Stimulated activated CD4-positive, alpha-beta T cell treated with anti-CD3 and anti-CD28 coated beads, Interleukin-1b, Interleukin-23, amount 100 ng/mL, for 1 hour (primary cell): ENCODE data around the gene WHAMM.
"Not testable (repeated sequence)": the region's sequence is repeated elsewhere in the genome, so short reads cannot be mapped to it uniquely, and the experiment has no call there.

Experiments used
- DNase-seq, 2 donors: peaks; one replicate each; pipeline ENCODE4 v3.0.0-alpha.2; 2020; ENCODE audit warnings: low read depth in 2 of 2

Gene WHAMM

DNA sequence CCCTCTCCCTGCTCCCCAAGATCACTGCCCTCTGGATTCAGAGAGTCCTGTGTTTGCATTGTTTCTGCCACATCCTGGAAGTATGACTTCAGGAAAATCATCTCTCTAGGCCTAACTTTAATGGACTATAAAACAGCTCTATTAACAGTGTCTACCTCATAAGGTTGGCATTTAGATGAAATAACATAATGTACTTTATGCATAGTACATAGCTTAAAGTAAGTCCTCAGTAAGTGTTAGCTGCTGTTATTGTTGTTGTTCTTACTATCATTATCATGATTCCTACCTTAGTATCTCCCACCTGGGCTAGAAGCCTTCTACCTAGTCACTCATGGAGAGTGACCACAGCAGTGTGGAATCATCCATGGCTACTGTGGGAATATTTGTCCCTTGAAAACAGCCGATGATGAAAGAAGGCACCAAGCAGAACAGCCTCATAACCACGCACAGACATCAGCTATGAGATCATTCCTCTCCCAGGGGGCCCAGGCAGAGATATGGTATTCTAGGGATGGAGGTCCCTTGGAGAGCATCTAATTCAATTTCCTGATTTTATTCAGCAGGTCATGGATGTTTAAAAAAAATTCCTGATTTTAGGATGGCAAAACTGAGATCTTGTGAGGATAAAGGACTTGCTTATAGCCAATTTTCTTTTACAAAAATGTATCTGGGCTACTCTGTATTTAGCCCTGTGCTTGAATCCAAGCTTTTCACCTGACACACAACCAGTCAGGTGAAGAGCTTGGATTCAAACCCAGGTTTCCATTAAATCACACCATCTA lies 5.4 kb upstream of the WHAMM start:
- DNase-seq, result no peak

DNA sequence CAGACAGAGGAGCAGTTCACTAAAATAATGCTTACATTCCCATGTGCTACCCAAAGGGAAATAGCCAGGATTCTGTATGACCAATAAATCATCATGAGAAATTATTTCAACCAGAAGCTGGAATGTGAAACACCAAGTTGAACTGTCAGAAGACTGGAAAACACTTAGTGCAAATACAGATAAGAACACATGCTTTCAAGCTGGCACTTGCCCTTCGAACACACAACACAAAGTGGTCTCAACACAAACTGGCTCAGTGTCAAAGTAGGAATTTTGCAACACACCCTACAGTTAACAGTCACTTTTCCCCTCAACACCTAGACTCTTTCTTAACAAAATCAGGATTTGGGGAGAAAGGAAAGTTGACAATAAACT lies 4.9 kb upstream of the WHAMM start:
- no peak for DNase-seq

DNA sequence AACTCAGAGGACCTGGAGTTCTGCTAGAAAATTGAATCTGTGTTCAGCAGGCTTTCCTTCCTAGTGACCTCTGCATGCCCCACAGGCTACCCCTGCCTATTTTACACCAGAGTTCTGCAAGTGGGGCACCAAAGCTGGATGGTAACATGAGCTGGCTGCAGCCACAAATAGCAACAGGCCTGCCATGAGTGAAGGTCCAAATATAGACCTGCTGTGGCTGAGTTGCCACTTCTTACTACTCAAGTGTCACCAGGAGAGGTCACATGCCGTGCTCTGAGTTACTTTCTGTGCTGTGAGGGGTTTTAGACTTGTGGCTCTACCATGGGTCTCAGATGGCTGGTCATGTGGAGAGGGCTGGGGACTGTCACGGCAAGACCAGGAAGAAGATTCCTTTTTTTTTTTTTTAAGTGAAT lies 3.4 kb upstream of the WHAMM start, which contains the start of gene FSD2:
Gene FSD2 (minus strand): TSS at position 76 of the 413 bp plus-strand sequence. CDS start 18,679 bp downstream, outside the sequence.
- no peak for DNase-seq

DNA sequence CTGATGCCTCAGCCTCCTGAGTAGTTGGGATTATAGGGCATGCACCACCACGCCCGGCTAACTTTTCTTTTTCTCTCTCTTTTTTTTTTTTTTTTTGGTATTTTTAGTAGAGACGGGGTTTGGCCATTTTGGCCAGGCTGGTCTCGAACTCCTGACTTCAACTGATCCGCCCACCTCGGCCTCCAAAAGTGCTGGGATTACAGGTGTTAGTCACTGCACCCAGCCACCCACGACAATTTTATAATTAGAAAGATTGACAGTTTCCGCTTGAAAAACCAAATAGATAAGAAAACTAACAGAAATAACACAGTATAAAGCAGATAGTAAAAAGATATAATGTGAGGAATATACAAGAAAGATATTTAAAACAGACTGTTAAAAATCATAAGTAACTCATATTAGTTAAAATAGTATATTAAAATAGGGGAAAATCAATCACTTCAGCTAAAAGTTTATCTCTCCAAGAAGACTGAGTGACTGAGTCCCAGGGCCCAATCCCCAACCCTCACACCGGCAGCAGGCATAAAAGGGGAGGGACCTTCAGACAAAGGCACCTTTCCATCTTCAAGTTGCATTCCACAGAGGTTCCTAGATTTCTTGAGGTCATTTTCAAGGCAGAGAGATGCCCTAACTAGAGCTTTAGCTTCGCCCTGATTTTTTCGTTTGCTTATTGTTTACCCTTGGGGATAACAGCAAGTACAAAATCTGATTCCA lies 1.4 kb upstream of the WHAMM start:
- DNase-seq, result no peak

DNA sequence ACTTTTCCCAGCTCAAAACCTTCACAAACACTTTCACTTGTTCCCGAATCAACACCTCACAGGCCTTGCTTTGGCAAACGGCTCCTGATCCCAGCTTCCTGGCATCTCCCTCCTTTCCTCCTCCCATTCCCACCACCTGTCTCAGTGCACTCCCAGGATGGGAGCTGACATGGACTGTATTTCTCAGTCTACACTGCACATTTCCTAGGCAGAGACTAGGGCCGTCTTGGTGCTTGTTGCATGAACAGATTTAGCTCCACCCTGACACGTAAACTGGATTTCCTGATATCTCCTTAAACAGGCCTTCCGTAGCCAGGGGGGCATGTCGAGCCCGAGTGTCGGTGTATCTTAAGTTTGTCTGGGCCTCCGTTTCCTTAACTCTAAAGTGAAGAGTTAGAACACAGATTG lies 790 bp upstream of the WHAMM start:
- no peak for DNase-seq

DNA sequence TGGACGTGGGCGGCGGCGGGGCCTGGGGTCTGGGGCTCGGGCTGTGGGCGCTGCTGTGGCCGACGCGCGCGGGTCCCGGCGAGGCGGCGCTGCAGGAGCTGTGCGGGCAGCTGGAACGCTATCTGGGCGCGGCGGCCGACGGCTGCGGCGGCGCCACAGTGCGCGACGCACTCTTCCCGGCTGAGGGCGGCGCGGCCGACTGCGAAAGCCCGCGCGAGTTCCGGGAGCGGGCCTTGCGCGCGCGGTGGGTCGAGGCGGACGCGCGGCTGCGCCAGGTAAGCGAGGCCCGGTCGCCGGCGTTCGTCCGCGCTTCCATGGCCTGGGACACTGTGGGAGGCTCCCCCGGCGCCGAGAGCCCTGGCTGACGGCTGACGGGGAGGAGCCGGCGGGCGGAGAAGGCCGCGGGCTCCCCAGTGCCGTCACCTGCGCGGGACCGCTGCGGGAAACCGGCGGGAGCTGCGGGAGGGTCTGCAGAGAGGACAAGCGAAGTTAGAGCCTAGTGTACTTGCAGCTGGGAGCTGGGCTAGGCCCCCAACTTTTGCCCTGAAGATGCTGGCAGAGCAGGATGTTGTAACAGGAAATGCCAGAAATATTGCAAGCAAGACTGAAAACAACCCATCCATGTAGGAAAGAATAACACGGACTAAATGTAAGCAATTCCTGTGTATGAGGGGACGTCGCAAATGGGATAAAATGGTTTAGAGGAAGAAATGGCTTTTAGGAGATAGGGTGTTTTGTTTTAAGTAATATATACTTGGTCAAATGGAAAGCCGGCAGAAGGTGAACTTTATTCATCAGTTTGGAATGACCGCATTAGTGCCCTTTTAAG lies 847 bp downstream of the WHAMM start:
- DNase-seq, result no peak

DNA sequence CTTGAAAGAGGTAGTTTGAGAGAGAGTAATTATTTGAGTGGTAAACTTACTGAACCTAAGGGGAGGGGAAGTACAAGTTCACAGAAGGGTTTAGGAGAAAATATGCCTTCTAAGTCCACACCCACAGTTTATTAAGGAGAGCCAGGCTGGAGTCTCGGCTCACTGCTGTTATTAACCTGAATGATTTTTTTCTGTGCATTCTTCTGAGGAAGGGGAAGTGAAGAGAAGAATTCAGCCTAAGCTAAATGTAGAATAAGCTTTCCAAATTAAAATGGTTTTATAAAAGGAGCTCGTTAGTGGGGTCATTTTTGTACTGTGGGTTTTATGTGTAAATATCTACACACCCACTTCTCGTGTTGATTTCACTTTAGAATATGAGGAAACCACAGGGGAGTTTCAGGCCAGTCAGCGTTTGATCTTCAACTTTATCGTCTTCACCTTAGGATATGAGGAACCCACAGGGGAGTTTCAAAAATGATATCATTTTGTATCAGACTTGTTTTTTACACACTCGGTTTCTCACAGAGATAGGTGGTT lies 1.5 kb downstream of the WHAMM start:
- no peak for DNase-seq

DNA sequence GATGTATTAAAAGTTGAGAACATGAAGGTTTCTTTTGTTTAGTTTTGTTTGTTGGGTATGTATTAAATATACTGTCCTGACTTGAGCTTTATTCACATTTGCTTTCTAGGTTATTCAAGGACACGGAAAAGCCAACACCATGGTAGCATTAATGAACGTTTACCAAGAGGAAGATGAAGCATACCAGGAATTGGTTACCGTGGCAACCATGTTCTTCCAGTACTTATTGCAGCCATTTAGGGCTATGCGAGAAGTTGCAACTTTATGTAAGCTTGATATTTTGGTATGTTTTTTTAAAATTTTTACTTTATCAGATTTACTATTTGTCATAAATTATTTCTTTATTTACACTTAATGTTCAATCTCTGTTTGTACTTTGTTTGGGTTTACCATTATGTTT lies 3.6 kb downstream of the WHAMM start:
- no peak for DNase-seq

DNA sequence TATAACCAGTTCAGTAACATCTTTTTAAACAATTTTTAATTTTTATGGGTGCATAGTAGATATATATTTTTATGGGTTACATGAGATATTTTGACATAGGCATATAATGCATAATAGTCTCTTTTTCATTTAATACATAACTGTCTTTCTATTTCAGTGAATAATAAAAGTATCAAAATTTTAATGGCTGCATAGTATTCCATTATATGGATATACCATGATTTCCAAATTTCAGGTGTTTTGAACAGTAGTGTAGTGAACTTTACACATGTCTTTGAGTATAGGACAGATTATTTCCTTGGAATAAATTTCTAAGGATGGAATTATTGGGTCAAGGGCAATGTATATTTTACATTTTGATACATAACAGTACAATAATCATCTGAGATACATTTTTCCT lies 10.7 kb downstream of the WHAMM start:
- no peak for DNase-seq

DNA sequence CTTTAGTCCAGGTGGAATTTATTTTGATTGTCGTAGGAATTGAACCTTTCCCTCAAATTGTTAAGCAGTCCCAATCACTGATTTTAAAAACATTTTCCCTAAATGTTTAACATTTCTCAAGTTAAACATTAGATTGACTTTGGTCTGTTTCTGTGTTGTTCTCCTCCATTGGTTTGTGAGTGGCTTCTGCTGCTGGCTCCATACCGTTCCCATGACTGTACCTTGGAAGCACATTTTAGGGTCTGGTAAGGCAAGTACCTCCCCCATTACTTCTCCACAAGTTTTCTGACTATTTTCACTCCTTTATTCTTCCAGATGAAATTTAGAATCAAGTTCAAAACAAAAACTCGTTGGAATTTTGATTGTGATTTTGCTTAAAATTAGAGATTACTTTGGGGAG lies 12.0 kb downstream of the WHAMM start:
- not testable (repeated sequence) for DNase-seq

DNA sequence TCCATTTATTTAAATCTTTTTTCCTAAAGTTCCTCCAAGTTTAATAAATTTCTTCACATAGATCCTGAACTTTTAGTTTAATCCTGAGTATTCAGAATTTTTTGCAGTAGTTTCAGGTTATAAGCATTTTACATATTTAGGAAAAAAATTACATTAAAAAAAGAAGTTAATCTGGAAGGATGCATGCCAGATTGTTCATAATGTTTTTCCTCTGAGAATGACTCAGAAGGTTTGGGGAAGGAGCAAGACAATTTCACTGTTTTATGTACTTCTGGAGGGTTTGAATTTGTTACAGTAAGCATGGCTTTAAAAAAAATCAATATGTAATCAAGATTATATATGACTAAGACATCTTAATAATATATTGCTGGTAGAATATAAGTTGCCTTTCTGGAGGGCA lies 12.4 kb downstream of the WHAMM start:
- not testable (repeated sequence) for DNase-seq

DNA sequence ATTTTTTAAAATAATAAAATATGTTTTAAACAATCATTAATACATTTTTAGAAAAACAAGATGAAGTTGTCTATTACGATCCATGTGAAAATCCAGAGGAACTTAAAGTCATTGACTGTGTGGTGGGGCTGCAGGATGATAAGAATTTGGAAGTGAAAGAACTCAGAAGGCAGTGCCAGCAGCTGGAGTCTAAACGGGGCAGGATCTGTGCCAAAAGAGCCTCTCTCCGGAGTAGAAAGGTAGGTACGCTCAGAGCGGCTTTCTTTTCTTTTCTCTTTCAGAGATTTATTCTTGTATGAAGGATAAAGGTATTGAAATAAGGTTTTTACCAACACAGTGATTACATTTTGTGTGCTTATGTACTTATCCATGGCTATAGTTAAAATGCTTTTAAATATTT lies 13.6 kb downstream of the WHAMM start:
- DNase-seq, result no peak

DNA sequence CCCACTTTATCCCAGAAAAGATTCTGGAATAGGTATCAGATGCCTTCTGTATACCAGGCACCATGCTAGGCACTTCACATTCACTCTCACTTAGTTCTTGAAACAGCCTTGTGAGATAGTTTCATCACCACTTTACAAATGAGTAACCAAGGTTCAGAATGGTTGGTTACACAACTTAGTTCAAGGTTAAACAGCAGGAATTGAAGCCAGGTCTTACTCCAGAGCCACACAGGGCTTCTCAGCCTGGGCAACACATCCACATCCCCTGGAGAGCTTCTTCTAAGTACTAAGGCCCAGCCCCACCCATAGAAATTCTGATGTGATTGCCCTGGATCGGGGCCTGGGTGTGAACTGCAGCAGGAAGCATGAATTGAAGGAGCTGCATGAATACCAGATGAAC lies 18.6 kb downstream of the WHAMM start:
- no peak for DNase-seq

DNA sequence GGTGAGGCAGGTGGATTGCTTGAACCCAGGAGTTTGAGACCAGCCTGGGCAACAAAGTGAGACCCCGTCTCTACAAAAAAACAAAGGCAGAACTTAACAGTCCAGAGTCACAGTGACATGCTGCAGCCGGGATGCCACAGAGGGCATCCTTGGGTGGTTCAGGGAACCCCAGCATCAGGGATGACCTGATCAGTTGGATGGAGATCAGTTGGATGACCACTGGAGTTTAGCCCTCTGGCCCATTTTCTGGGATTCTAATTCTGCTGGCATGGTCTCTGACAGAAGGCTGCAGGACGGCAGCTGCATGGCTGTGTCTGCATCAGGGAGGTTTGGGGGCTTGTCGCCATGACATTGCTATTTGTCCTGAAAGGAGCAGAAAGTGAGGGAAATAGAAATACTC lies 19.8 kb downstream of the WHAMM start:
- DNase-seq, result no peak

DNA sequence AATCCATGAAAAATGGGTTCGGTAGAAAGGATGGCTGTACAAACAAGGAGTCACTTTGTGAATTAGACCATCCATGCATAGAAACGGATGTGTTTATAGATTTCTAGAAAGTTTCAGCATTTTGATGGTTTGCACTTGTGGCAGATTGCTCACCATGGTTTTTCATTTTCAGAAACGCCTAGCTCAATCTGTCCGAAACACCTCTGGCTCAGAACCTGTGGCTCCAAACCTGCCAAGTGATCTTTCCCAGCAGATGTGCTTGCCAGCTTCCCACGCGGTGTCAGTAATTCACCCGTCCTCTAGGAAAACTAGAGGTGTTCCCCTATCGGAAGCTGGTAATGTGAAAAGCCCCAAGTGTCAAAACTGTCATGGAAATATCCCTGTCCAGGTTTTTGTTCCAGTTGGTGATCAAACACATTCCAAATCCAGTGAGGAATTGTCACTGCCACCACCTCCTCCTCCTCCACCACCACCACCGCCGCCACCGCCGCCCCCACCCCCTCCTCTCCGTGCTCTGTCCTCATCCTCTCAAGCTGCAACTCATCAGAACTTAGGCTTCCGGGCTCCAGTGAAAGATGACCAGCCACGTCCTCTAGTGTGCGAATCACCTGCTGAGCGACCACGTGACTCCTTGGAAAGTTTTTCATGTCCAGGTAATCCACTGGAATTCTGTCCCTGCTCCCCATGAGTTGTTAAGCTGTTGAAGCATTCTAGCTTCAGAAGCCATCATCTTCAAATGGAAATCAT lies 21.2 kb downstream of the WHAMM start:
- DNase-seq, result no peak

DNA sequence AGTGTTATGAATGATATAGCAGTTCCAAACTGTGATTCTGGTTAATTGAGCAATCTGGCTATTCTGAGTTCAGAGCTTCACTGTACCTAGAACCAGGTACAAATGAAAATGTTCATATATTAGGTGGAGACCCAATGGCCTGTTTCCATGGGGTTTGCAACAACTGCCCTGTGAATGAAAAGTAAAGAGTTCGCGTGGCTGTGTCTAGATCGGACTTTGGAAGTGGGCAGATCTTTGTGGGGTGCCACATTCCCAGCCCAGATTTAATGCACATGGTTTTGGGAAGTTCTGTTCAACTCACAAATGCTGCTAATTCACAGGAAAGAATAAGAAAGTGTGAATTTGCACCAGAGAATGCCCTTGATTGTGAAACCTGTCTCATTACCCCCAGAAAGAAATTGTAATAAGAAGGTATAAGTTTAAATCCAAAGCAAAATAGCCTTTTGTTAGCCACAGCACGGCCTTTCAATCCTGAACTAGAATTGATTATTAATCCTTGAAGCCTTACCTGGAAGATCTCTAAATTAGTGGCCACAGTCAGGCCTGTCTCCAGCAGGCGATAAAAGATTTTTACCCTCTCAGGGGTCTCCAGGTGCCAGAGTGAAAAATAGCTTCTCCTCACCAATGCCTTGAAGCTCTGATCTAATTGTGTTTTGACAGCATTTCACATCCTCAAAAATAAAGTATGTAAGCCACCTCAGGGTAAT lies 22.6 kb downstream of the WHAMM start:
- DNase-seq, result no peak

DNA sequence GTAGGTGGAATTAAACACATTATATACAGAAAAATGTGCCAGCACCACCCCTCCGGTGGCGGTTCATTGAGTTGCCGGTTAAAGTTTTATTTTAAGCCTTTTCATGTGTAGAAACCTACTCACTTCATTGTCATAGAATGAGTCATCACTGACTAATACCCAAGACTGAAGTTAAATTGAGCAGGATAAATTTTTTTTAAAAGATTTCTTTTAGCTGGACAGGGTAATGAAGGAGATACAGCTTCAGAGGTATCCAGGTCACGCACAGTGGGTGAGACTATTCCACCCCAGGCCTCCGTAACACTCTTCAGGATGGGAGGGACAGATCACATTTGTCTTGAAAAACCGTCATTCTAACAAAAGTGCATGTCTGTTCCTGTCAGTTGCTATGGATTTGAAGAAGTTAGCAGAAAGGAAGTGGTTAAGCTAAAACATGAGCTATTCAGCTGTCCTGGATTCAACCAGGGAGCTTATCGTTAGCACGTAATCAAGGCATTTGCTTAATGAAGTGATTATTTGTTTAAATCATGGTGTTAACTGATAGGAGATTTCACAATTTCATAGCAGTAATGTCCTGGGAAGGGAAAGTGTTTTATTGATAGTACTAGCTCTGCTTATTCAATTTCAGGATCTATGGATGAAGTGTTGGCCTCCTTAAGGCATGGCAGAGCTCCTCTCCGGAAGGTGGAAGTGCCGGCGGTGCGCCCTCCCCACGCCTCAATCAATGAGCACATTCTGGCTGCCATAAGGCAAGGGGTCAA lies 23.4 kb downstream of the WHAMM start:
- no peak for DNase-seq

DNA sequence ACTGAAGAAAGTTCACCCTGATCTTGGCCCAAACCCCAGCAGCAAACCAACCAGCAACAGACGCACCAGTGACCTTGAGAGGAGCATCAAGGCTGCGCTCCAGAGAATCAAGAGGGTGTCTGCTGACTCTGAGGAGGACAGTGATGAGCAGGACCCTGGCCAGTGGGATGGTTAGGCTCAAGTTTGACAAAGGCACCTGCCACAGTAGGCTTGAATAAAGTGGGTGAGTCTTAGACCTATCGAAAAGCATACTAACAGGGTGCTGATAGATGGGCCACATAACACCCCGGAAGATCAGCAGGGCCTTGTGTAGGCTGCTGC lies 23.9 kb downstream of the WHAMM start:
- DNase-seq, result no peak

DNA sequence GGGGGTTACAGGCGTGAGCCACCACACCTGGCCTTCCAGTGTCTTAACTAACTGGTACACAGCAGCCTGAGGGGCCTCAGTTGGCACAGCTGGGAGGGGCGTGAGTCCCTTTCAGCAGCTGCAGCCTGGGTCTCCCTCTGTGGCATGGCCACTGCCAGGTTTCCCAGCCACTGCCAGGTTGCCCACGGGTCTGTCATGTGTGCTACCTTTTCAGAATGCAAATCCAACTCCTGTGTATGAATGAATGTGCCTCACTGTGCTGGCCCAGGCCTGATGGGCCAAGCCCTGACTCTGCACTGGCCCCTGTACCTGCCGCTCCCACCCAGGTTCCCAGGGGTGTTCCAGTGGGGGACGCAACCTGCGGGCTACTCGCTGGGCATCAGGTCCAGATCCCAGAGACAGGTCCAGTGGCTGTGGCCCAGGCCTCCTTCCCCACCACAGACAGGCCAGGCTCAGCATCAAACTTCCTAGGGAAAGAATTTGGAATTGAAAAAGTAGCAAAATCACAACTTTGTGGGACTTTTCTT lies 26.0 kb downstream of the WHAMM start:
- DNase-seq, result no peak
